GM18873 (cell line): ENCODE results near the gene TBC1D20.
"Not testable (repeated sequence)": the region's sequence is repeated elsewhere in the genome, so short reads cannot be mapped to it uniquely, and the experiment has no call there.

ENCODE experiments used
- ATAC-seq: cut with Tn5 transposase; IDR thresholded peaks from one replicate; pipeline ENCODE4 v1.9.1; 2021; ENCODE audit warnings: mild to moderate bottlenecking, moderate library complexity, moderate number of reproducible peaks; ENCODE audit not compliant: unreplicated experiment, low FRiP score

TBC1D20 gene

GRCh38 chr20:476561-477249 lies 14.4 kb upstream of the TBC1D20 start:
- not testable (repeated sequence) for ATAC-seq

DNA sequence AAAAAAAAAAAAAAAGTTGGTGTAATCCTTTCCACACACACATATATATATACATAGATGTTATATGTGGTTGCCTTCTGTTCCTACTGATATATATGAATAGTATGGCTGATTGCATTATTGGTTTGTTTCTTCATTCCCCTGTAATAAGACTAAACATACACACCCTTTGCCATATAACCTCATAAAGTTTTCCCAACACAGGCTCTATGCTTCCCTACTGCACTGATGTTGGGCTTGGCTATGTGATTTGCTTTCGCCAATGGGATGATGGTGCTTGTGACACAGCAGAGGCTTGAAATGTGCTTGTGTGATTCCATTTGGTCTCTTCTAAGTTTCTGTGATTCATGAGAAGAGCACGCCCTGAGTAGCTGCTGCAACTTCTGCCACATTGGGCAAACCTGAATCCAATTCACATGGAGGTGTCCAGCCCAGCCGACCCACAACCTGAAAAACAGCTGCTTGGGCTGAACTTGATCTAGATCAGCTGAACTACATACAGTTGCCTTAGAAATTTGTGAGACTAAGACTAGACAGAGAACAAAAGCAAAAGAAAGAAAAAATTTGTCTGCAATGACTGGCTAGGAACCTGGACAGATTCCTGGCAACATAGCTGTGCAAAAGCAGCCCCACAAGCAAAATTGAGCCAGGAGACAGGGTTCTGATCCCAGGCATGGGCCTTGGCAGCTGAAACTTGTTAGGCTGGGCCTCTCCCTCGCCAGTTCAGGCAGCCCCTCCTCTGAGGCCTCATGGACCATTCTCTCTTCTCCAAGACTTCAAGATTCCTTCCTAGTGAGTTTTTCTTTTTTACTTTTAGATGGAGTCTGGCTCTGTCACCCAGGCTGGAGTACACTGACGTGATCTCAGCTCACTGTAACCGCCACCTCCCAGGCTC lies 13.4 kb upstream of the TBC1D20 start:
- no peak for ATAC-seq

- no peak for ATAC-seq
Observed at GRCh38 chr20:474581-474980, 12.2 kb upstream of the TBC1D20 start.

GRCh38 chr20:472889-473292 lies 10.6 kb upstream of the TBC1D20 start:
- ATAC-seq, result no peak

- no peak for ATAC-seq
Observed at GRCh38 chr20:472137-472846, 10.0 kb upstream of the TBC1D20 start.

DNA sequence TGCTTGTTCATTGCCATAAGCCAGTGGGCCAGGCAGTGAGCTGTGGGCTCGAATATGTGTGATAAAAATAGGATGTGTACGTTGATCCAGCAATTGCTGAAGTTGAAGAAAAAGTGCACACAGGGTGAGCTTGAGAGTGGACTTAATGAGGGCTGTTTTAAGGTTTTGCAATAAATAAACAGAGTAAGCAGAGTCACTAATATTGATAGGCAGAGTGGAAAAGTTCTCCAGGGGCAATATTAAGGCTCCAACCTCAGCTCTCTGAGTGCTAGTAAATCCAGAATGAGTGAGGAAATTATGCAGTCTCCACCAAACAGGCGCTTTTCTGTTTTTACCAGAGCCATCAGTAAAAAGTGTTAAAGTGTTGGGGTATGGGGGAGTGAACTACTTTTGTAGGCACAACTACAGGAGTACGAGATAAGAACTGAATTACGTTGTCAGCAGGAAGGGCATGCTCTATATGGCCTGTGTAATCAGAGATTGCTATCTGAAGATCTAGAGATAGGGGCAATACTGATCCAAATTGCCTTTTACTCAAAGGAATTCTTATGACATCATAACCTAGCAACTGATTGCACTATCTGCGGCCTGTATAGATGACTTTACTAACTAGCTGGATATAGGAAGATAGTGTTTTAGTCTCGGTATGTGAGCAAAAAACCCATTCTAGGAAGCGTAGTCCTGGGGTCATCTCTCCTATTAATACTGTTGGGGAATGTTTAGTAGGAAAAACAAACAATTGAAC lies 7.6 kb upstream of the TBC1D20 start:
- no peak for ATAC-seq

GRCh38 chr20:467755-468154 lies 5.4 kb upstream of the TBC1D20 start:
- no peak for ATAC-seq

DNA sequence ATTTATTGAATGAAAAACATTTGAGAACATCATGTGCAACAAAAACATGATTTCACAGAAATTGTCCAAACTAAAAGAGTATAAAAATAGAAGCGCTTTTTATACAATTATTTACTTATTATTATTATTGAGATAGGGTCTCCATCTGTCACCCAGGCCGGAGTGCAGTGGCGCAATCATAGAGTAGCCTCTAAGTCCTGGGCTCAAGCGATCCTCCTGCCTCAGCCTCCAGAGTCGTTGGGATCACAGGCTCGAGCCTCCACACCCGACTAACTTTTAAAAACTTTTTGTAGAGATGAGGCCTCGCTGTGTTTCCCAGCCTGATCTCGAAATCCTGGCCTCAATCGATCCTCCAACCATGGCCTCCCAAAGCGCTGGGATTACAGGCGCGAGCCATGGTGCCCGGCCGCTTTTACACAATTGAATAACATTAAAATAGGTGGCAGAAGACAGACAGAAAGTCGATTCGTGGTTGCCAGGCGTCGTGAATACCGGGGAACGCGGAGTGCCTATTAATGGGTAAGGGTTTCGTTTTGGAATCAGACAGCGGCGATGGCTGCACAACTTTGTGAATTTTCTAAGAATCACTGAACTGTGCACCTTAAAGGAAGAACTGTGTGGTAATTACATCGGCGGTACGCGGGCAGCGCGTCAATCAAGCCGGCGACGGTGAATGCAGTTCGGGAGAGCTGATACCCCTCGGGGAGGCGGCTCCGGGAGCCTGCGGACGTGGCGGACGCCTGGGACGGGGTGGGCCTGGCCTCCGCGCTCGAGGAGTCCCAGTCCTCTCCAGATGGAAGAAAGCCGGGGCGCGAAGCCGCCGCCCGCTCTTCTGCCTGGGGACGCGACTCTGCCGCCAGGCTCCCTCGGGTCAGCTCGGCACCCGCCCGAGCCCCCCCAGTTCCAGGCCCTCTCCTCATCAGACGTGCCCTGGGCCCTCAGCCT lies 807 bp downstream of the TBC1D20 start:
- ATAC-seq, result peak; percentile 18

GRCh38 chr20:460707-461106 lies 1.6 kb downstream of the TBC1D20 start:
- ATAC-seq, result no peak

GRCh38 chr20:460180-460579 lies 2.2 kb downstream of the TBC1D20 start:
- ATAC-seq, result no peak

- ATAC-seq, result no peak
Observed at GRCh38 chr20:458776-459175, 3.6 kb downstream of the TBC1D20 start.

DNA sequence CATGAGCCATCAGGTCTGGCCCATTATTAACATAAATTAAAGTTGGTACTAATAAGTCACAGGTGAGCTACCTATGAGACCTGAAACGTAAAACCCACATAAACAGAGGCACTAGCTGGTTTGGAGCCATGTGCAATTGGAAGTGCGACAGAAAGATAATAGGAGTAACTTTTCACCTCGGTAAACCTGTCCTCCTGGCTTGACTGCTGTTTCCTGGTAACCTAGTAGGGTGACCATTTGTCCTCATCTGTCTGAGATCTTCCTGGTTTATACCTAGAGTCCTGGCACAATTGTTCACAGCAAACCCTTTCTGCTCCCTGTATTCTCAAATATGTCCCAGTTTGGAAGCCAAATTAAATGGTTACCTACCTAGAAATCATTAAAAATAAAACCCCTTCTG lies 7.4 kb downstream of the TBC1D20 start:
- ATAC-seq, result no peak

DNA sequence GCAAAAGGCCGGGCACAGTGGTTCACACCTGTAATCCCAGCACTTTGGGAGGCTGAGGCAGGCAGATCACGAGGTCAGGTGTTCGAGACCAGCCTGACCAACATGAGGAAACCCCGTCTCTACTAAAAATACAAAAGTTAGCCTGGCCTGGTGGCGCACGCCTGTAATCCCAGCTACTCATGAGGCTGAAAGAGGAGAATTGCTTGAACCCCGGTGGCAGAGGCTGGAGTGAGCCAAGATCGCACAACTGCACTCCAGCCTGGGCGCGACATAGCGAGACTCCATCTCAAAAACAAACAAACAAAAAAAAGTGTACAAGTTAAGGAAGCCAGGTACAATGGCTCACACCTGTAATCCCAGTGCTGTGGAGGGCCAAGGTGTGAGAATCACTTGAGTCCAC lies 10.3 kb downstream of the TBC1D20 start:
- ATAC-seq, result not testable (repeated sequence)

GRCh38 chr20:445514-446336 lies 16.6 kb downstream of the TBC1D20 start:
- no peak for ATAC-seq

- no peak for ATAC-seq
Observed at GRCh38 chr20:444862-445426, 17.4 kb downstream of the TBC1D20 start.

DNA sequence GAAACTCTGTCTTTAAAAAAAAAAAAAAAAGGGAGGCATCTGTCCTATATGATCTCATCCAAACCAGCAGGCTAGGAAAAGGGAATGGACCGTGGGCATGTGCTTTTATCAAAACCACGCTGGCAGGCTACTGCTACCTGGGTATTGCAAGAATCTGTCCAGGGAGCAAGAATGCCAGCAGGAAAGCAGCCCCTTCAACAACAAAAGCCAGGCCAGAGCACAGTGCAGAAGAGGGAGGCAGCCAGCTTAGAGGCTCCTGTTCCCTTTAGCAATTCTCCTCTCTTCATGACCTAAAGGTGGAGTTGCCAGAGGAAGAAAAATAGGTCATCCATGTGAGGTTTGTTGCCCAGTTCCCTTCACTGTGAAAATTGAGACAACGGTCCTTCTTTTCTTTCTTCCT lies 18.2 kb downstream of the TBC1D20 start:
- ATAC-seq, result no peak

GRCh38 chr20:443223-443775 lies 19.0 kb downstream of the TBC1D20 start:
- no peak for ATAC-seq

DNA sequence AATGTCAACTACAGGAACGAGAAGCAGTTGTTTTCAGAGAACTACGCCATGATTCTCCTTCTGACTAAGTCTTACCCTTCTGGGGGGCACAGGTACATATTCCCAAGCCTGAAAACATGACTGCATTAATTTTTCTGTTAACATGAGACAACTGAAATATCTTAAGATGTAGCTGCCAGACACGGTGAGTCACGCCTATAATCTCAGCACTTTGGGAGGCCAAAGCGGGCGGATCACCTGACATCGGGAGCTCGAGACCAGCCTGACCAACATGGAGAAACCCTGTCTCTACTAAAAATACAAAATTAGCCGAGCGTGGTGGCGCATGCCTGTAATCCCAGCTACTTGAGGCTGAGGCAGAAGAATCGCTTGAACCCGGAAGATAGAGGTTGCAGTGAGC lies 21.7 kb downstream of the TBC1D20 start:
- no peak for ATAC-seq
